Stimulated activated CD8-positive, alpha-beta memory T cell treated with anti-CD3 and anti-CD28 coated beads, Interleukin-7, amount 100 ng/mL, for 48 hours (primary cell): ENCODE results near the gene ELL2.

Experiments
- DNase-seq, 2 donors: peaks; one replicate each; pipeline ENCODE4 v3.0.0-alpha.2; 2020; ENCODE audit warnings: low read depth in 1 of 2; ENCODE audit errors: extremely low read depth in 1 of 2

The ELL2 gene

GRCh38 chr5:95956900-95957293 is 4.8 kb downstream of the ELL2 start:
- no peak for DNase-seq

DNA sequence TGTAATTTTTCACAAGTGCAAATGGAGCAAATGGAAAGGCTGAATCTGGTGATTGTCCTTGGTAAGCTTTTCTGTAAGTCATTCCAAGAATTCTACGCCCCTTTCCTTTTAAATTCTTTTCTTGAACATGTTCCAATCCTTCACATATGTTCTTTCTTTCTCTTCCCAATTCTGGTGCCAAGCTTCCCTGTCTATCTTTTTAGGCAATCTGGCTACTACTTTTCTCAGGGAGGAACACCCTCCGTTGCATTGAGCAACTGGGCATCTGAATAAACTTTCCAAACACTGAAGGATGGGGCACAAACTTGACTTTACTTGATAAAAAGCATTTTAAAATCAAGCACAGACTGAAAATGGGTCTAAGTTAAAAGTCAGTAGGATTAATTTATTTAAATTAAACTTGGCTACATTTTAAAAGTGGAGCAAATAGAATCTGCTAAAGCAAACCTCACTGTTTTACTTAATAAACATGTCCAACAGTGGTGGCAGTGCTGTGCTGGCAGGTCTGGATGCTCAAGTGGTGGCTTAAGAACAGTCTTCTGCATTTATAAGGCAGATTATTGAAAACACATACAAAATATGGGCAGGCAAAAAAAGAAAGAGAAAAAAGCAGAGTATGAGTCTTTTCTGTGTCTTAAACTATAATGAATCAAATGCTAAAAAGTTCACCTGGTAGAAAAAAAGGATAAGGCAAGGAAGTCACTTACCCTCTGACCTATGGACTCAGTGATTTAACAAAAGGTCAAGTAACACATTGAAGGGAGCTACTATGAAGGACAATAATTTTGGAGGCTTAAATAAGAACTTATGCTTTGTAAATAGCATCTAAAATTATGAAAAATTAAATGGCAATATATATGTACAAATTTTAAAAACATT is 5.4 kb downstream of the ELL2 start:
- no peak for DNase-seq

GRCh38 chr5:95954716-95955115 is 6.9 kb downstream of the ELL2 start:
- no peak for DNase-seq

- no peak for DNase-seq
Measured at GRCh38 chr5:95953021-95953702, 8.5 kb downstream of the ELL2 start.

DNA sequence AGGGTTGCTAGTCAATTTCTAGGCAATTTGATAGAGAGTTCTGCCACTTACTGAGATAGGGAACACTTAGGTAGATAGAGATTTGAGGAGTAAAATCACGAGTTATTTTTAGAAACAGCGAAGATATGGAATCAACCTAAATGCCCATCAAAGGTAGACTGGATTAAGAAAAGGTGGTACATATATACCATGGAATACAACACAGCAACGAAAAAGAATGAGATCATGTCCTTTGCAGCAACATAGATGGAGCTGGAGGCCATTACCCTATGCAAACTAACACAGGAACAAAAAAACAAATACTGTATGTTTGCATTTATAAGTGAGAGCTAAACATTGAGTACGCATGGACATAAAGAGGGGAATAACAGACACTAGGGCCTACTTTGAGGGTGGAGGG is 9.7 kb downstream of the ELL2 start:
- DNase-seq = no peak

GRCh38 chr5:95949810-95950209 is 11.8 kb downstream of the ELL2 start:
- no peak for DNase-seq

- no peak for DNase-seq
Measured at GRCh38 chr5:95948631-95949030, 13.0 kb downstream of the ELL2 start.

GRCh38 chr5:95946451-95946850 is 15.2 kb downstream of the ELL2 start:
- no peak for DNase-seq

GRCh38 chr5:95942968-95943367 is 18.7 kb downstream of the ELL2 start:
- DNase-seq = no peak

DNA sequence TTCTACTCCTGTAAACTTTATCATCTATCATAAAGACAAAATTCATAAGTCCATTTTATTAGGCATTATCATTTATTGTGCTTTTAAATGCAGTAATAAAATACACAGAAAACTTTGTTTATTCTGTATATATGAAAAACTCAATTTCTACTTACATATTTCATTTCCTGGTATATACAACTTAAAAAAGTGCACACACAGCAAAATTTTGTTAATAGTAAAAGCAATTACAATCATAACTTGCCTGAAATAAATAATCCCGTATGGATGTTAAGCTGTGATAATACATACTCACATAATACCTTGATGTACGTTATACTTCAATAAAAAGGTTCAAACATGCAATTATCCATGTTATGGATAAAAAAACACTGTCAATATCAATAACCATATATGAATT is 19.2 kb downstream of the ELL2 start:
- DNase-seq = no peak

- no peak for DNase-seq
Measured at GRCh38 chr5:95941756-95942155, 19.9 kb downstream of the ELL2 start.

- no peak for DNase-seq
Measured at GRCh38 chr5:95940758-95941682, 20.6 kb downstream of the ELL2 start.

GRCh38 chr5:95939465-95939864 is 22.2 kb downstream of the ELL2 start:
- no peak for DNase-seq

GRCh38 chr5:95938766-95939165 is 22.9 kb downstream of the ELL2 start:
- no peak for DNase-seq

GRCh38 chr5:95938347-95938746 is 23.3 kb downstream of the ELL2 start:
- no peak for DNase-seq

GRCh38 chr5:95937607-95938152 is 24.0 kb downstream of the ELL2 start:
- no peak for DNase-seq

DNA sequence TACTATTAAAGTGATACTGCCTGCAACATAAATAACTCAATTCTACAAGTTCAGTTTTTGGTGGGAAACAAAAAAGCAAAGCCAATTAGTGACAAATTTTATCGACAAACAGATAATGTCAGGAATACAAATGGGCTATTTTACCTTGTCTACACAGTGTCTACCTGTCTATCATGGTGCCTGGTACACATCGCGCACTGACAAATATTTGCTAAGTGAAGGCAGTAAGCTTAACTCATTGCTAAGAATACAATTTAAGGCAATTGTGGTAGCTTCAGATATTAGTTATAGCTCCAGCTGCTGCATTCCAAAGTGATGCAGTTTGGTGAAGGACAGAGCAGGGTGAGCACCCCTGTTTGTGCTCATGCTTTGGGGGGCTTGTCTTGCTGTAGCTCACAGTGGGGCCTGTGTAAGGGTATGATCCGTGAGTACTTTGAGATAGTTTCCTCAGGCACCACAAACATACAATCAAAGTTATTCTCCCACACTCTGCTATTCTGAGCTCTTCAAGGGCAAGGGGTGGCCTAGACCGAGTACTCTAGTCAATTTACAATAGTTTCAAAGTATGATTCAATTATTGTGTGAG is 24.7 kb downstream of the ELL2 start:
- DNase-seq = no peak

- no peak for DNase-seq
Measured at GRCh38 chr5:95935553-95936100, 26.0 kb downstream of the ELL2 start.

GRCh38 chr5:95934207-95934804 is 27.3 kb downstream of the ELL2 start:
- DNase-seq = no peak

- DNase-seq = no peak
Measured at GRCh38 chr5:95932941-95933340, 28.7 kb downstream of the ELL2 start.
